Trophoblast cell (in vitro differentiated cells and primary cell): ENCODE data around the gene MAGEF1.

Experiments used
- DNase-seq, 2 donors: peaks; one replicate each; pipeline ENCODE4 v3.0.0-alpha.2; 2016
- H2AFZ ChIP-seq: 2 replicates; pipeline ENCODE4 v1.6.1; 2013; ENCODE audit warnings: low read length, moderate library complexity, mild to moderate bottlenecking; ENCODE audit not compliant: insufficient read depth, poor library complexity
- H2AK5ac ChIP-seq: 2 replicates; pipeline ENCODE4 v1.6.1; 2013; ENCODE audit warnings: mild to moderate bottlenecking, low read length
- H2BK120ac ChIP-seq: 2 replicates; pipeline ENCODE4 v1.6.1; 2013; ENCODE audit warnings: low read length, mild to moderate bottlenecking, moderate library complexity; ENCODE audit not compliant: insufficient read depth, poor library complexity
- H2BK12ac ChIP-seq: 2 replicates; pipeline ENCODE4 v1.6.1; 2013; ENCODE audit warnings: mild to moderate bottlenecking, low read length, moderate library complexity
- H2BK5ac ChIP-seq: 2 replicates; pipeline ENCODE4 v1.6.1; 2013; ENCODE audit warnings: low read length, low read depth, moderate library complexity, mild to moderate bottlenecking; ENCODE audit not compliant: poor library complexity
- H3K14ac ChIP-seq: 2 replicates; pipeline ENCODE4 v1.6.1; 2013; ENCODE audit warnings: mild to moderate bottlenecking, low read length
- H3K18ac ChIP-seq: 2 replicates; pipeline ENCODE4 v1.6.1; 2013; ENCODE audit warnings: mild to moderate bottlenecking, low read length
- H3K23ac ChIP-seq: 2 replicates; pipeline ENCODE4 v1.6.1; 2013; ENCODE audit warnings: low read length
- H3K27ac ChIP-seq: 2 replicates; pipeline ENCODE4 v1.5.1; 2013; ENCODE audit warnings: low read depth, mild to moderate bottlenecking, inconsistent platforms, low read length, moderate library complexity
- H3K27me3 ChIP-seq: 2 replicates; pipeline ENCODE4 v1.6.1; 2013; ENCODE audit warnings: inconsistent platforms, mild to moderate bottlenecking, low read length, moderate library complexity; ENCODE audit not compliant: insufficient read depth
- H3K36me3 ChIP-seq, 2 experiments: 1 replicate in 1 of 2; 2 replicates in 1 of 2; pipeline ENCODE4 v1.6.1; 2013; ENCODE audit warnings: low read length in 2 of 2, mild to moderate bottlenecking in 2 of 2, moderate library complexity in 1 of 2; ENCODE audit not compliant: insufficient read depth in 2 of 2, control insufficient read depth in 1 of 2
- H3K4ac ChIP-seq: 2 replicates; pipeline ENCODE4 v1.6.1; 2013; ENCODE audit warnings: low read depth, mild to moderate bottlenecking, low read length, moderate library complexity
- H3K4me1 ChIP-seq, 2 experiments: 1 replicate in 1 of 2; 2 replicates in 1 of 2; pipeline ENCODE4 v1.6.1; 2013; ENCODE audit warnings: low read length in 2 of 2, mild to moderate bottlenecking in 2 of 2, moderate library complexity in 1 of 2; ENCODE audit not compliant: insufficient read depth in 2 of 2, control insufficient read depth in 1 of 2
- H3K4me2 ChIP-seq: 2 replicates; pipeline ENCODE4 v1.6.1; 2013; ENCODE audit warnings: inconsistent platforms, mild to moderate bottlenecking, low read length, moderate library complexity
- H3K4me3 ChIP-seq: 2 replicates; pipeline ENCODE4 v1.5.1; 2013; ENCODE audit warnings: mild to moderate bottlenecking, low read depth, low read length, inconsistent platforms
- H3K79me1 ChIP-seq: one replicate; pipeline ENCODE4 v1.6.1; 2013; ENCODE audit warnings: low read length
- H3K79me2 ChIP-seq: 2 replicates; pipeline ENCODE4 v1.6.1; 2013; ENCODE audit warnings: low read length, mild to moderate bottlenecking; ENCODE audit not compliant: control insufficient read depth, insufficient read depth, poor library complexity
- H3K9ac ChIP-seq: 2 replicates; pipeline ENCODE4 v1.6.1; 2013; ENCODE audit warnings: mild to moderate bottlenecking, low read length
- H3K9me3 ChIP-seq: 2 replicates; pipeline ENCODE4 v1.6.1; 2013; ENCODE audit warnings: low read depth, mild to moderate bottlenecking, control low read depth, inconsistent platforms, low read length; ENCODE audit not compliant: insufficient read depth
- H4K12ac ChIP-seq: 2 replicates; pipeline ENCODE4 v1.6.1; 2013; ENCODE audit warnings: low read depth, mild to moderate bottlenecking, low read length, moderate library complexity
- H4K8ac ChIP-seq: 2 replicates; pipeline ENCODE4 v1.6.1; 2013; ENCODE audit warnings: low read depth, mild to moderate bottlenecking, low read length, moderate library complexity
- H4K91ac ChIP-seq: one replicate; pipeline ENCODE4 v1.6.1; 2013; ENCODE audit warnings: low read depth, mild to moderate bottlenecking, low read length, moderate library complexity
- WGBS: extraction: QIAGEN DNeasy Blood & Tissue Kit; methylation state at CpG from one replicate; pipeline ENCODE4 v1.1.7; 2013; ENCODE audit warnings: missing lambda C conversion rate; ENCODE audit not compliant: insufficient read length, insufficient coverage; ENCODE audit errors: extremely low coverage; 5-methylcytosine and 5-hydroxymethylcytosine counted together

The MAGEF1 gene

GRCh38 chr3:184719709-184720108, 7.8 kb upstream of the MAGEF1 start:
- H3K4me2 ChIP-seq = no peak overlapping the region
- no peak overlapping the region for H4K12ac ChIP-seq
- H3K27ac ChIP-seq = no peak overlapping the region
- H3K18ac ChIP-seq = no peak overlapping the region
- no peaks in the 10 kb centered on the region for H3K36me3 ChIP-seq
- no peaks in the 10 kb centered on the region for H3K27me3 ChIP-seq
- H3K9me3 ChIP-seq = no peaks in the 10 kb centered on the region
- H3K14ac ChIP-seq = no peak overlapping the region
- H2BK5ac ChIP-seq = no peak overlapping the region
- no peak overlapping the region for H3K4me3 ChIP-seq
- H3K9ac ChIP-seq = no peak overlapping the region
- H4K8ac ChIP-seq = no peak overlapping the region
- peaks cover 9 to 13% of the 10 kb centered on the region in 2 experiments for H3K4me1 ChIP-seq
- no peak overlapping the region for H3K4ac ChIP-seq
- WGBS = no CpG with 5 or more reads among the region's 4 CpGs
- H3K79me2 ChIP-seq = no peaks in the 10 kb centered on the region
- no peak overlapping the region for H4K91ac ChIP-seq
- no peak overlapping the region for H3K23ac ChIP-seq
- H2AK5ac ChIP-seq = no peak overlapping the region
- no peak for DNase-seq
- no peak overlapping the region for H2AFZ ChIP-seq
- H3K79me1 ChIP-seq = peaks cover 10% of the 10 kb centered on the region
- H2BK120ac ChIP-seq = no peak overlapping the region
- no peak overlapping the region for H2BK12ac ChIP-seq

GRCh38 chr3:184718431-184718830, 6.6 kb upstream of the MAGEF1 start:
- Histone ChIP-seq H3K36me3 (no peaks in the 10 kb centered on the region), H3K18ac (no peak overlapping the region), H4K12ac (no peak overlapping the region), H3K14ac (no peak overlapping the region), H3K79me1 (peaks cover 10% of the 10 kb centered on the region), H3K79me2 (no peaks in the 10 kb centered on the region), H3K4me2 (no peak overlapping the region), H3K27me3 (no peaks in the 10 kb centered on the region), H3K4ac (no peak overlapping the region), H3K23ac (no peak overlapping the region), H3K9ac (no peak overlapping the region), H4K8ac (no peak overlapping the region), H2AFZ (no peak overlapping the region), H2BK5ac (no peak overlapping the region), H2BK120ac (no peak overlapping the region), H3K4me1 (peaks cover 9 to 13% of the 10 kb centered on the region in 2 experiments), H2AK5ac (no peak overlapping the region), H4K91ac (no peak overlapping the region), H3K4me3 (no peak overlapping the region), H3K9me3 (no peaks in the 10 kb centered on the region), H2BK12ac (peak overlapping the region; percentile 30), H3K27ac (no peak overlapping the region)
- no CpG with 5 or more reads among the region's 3 CpGs for WGBS
- DNase-seq = no peak

GRCh38 chr3:184717399-184717983, 5.6 kb upstream of the MAGEF1 start:
- H4K8ac ChIP-seq = no peak overlapping the region
- H3K27ac ChIP-seq = peak overlapping the region; percentile 55
- no peak overlapping the region for H3K14ac ChIP-seq
- H3K4me2 ChIP-seq = no peak overlapping the region
- H2BK120ac ChIP-seq = peak overlapping the region; percentile 79
- H3K79me2 ChIP-seq = no peaks in the 10 kb centered on the region
- H3K9me3 ChIP-seq = no peaks in the 10 kb centered on the region
- no peak overlapping the region for H2AFZ ChIP-seq
- H3K79me1 ChIP-seq = peaks cover 10% of the 10 kb centered on the region
- no peak overlapping the region for H3K23ac ChIP-seq
- H4K91ac ChIP-seq = peak overlapping the region; percentile 81
- peak overlapping the region; percentile 82 for H2BK5ac ChIP-seq
- no peaks in the 10 kb centered on the region for H3K27me3 ChIP-seq
- no peak overlapping the region for H3K18ac ChIP-seq
- H3K9ac ChIP-seq = no peak overlapping the region
- peak overlapping the region; percentile 77 for H2AK5ac ChIP-seq
- H3K4ac ChIP-seq = no peak overlapping the region
- H3K4me1 ChIP-seq = peaks cover 9 to 14% of the 10 kb centered on the region in 2 experiments
- no peaks in the 10 kb centered on the region for H3K36me3 ChIP-seq
- DNase-seq = no peak
- peak overlapping the region; percentile 16 for H2BK12ac ChIP-seq
- H4K12ac ChIP-seq = no peak overlapping the region
- H3K4me3 ChIP-seq = no peak overlapping the region
- no CpG with 5 or more reads among the region's 8 CpGs for WGBS

- H2BK5ac ChIP-seq = peak overlapping the region; percentile 82
Measured at GRCh38 chr3:184716622-184717398, 4.9 kb upstream of the MAGEF1 start.

More at GRCh38 chr3:184716622-184717398, 4.9 kb upstream of the MAGEF1 start:
- Histone ChIP-seq H3K23ac (no peak overlapping the region), H3K4me3 (no peak overlapping the region), H3K27ac (peak overlapping the region; percentile 55), H4K91ac (peak overlapping the region; percentile 81), H2AFZ (peak overlapping the region; percentile 26), H3K9ac (no peak overlapping the region), H4K8ac (peak overlapping the region; percentile 75), H3K4ac (peak overlapping the region; percentile 50), H2BK120ac (peak overlapping the region; percentile 79), H3K9me3 (no peaks in the 10 kb centered on the region), H3K79me1 (peaks cover 10% of the 10 kb centered on the region), H3K4me2 (peak overlapping the region; percentile 40), H3K79me2 (no peaks in the 10 kb centered on the region), H3K18ac (peak overlapping the region; percentile 60), H3K27me3 (no peaks in the 10 kb centered on the region), H4K12ac (peak overlapping the region; percentile 21), H3K36me3 (no peaks in the 10 kb centered on the region), H3K4me1 (peaks cover 11 to 17% of the 10 kb centered on the region in 2 experiments), H3K14ac (peak overlapping the region; percentile 62), H2BK12ac (peak overlapping the region; percentile 84), H2AK5ac (no peak overlapping the region)
- peak in 1 of 2 donors; percentile 29 for DNase-seq
- WGBS = no CpG with 5 or more reads among the region's 20 CpGs
